H7 (cell line): Measurements from ENCODE around the gene ZNF22. TPM values are rescaled to one million over a fixed set of nuclear protein-coding genes. Genes with fewer than 3 reads are reported as not detected.

ENCODE experiments used
- DNase-seq: peaks from one replicate; pipeline ENCODE4 v3.0.0; 2012
- H3K27me3 ChIP-seq: 2 replicates; pipeline ENCODE4 v1.6.0; 2011; ENCODE audit warnings: mild to moderate bottlenecking, low read length; ENCODE audit not compliant: control insufficient read depth, insufficient read depth
- H3K36me3 ChIP-seq: replicated peaks from 2 replicates; pipeline ENCODE4 v1.5.1; 2011; ENCODE audit warnings: low read length; ENCODE audit not compliant: control insufficient read depth, insufficient read depth
- H3K4me3 ChIP-seq: 2 replicates; pipeline ENCODE4 v1.5.1; 2011; ENCODE audit warnings: low read depth, mild to moderate bottlenecking, control low read depth, low read length, moderate library complexity; ENCODE audit not compliant: insufficient read depth
- total RNA-seq: library from RNA; depleted of rRNA; stranded (reverse); fragments of >200 nt; shearing (Covaris generic); gene quantifications from 2 replicates; pipeline ENCODE4 v1.2.3, GENCODE V29; 2014

The ZNF22 gene
- total RNA-seq, 1 experiment from 2014 or later: 20.2 TPM

GRCh38 chr10:44978213-44978569 lies 22.5 kb upstream of the ZNF22 start:
- no peak for DNase-seq
- Histone ChIP-seq H3K4me3 (no peak overlapping the region), H3K36me3 (no peaks in the 10 kb centered on the region; the same call in 1 of the 2 replicates), H3K27me3 (no peaks in the 10 kb centered on the region; the same call in 1 of the 2 replicates)

DNA sequence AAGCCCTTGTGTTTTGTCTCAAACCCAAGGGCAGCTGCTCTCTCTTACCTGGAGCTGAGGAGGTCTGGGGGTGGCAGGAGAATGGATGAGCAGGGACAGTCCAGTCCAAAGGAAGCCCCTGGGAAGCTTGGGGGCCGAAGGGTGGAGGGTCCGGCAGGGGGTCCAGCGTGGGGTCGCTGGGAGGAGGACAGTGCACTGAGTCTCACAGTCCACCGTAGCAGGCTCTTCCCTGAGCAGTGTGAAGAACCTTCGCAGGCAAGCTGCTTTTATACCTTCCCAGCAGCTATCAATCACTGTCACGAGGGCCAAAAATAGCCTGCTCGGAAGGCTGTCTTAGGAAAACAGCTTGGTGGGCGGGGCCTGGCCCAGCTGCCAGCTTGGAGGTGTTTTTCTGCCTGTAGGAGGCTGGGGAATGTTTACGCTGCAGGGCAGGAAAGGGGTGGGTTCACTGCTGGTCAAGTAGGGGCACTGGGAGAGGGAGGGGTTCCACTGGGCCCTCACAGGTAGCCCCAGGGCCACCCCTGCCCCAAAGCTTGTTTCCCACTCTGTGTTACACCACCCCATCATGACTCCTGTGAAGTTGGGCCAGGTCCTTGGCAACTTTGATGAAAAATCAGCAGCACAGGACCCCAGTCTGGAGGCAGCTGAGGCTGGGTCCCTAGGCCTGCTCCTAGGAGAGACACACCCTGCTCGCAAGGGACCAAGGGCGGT lies 22.0 kb upstream of the ZNF22 start, which contains the start of gene DEPP1:
DEPP1 (minus strand) TSS at position 240 of the 711 bp plus-strand sequence. CDS start 779 bp downstream, outside the sequence.
- H3K4me3 ChIP-seq: no peak within 1 kb of the TSS
- peak; percentile 88 for DNase-seq
- no peaks in the 10 kb centered on the region; the same call in 1 of the 2 replicates for H3K27me3 ChIP-seq
- H3K36me3 ChIP-seq: no peaks in the 10 kb centered on the region; the same call in 1 of the 2 replicates

- Histone ChIP-seq H3K27me3 (no peaks in the 10 kb centered on the region; the same call in 1 of the 2 replicates), H3K4me3 (no peak overlapping the region), H3K36me3 (no peaks in the 10 kb centered on the region; the same call in none of the 2 replicates)
- no peak for DNase-seq
These were observed 21.2 kb upstream of the ZNF22 start for GRCh38 chr10:44979281-44980191.

DNA sequence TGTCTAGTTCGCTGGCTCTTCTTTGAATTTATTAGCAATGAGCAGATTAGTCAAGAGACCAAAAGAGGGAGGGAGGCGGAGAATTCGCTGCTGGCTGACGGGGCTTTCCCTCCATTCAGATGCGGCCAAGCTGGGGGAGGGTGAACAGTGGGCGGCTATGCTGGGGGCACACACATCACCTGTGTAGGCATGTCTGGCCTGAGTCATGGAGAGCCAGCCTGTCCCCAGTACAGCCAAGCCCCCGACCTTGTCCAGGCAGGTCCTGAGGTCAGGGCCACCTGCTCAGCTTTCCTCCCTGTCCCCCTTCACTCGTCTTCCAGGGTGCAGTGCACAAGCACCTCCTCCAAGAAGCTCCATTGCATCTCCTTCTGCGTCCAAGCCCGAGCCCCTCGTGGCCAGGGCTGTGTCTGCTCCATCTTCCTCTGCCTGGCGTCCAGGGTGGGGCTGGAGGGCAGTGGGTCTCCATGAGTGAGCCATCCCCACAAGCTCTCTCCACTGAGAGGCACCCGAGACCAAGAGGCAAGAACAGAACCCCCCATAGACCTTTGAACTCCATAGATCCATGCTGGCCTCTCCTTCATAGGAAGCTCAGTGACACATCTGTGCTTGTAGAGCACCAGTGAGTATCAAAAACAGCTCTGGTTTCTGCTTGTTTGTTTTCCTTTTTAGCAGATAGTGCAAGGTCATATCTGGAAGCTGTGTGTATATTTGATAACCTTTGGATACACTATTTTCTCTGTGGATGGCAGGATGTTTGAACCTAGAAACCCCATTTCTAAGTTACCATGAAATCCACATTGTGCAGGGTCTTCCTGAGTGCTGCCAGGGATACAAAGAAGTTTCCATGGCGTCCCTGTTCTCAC lies 20.2 kb upstream of the ZNF22 start:
- peak; percentile 65 for DNase-seq
- H3K36me3 ChIP-seq: no peaks in the 10 kb centered on the region; the same call in none of the 2 replicates
- no peak overlapping the region for H3K4me3 ChIP-seq
- H3K27me3 ChIP-seq: no peaks in the 10 kb centered on the region; the same call in 1 of the 2 replicates

GRCh38 chr10:44981172-44982113 lies 19.3 kb upstream of the ZNF22 start:
- Histone ChIP-seq H3K4me3 (no peak overlapping the region), H3K27me3 (no peaks in the 10 kb centered on the region; the same call in 1 of the 2 replicates), H3K36me3 (no peaks in the 10 kb centered on the region; the same call in none of the 2 replicates)
- DNase-seq: no peak

DNA sequence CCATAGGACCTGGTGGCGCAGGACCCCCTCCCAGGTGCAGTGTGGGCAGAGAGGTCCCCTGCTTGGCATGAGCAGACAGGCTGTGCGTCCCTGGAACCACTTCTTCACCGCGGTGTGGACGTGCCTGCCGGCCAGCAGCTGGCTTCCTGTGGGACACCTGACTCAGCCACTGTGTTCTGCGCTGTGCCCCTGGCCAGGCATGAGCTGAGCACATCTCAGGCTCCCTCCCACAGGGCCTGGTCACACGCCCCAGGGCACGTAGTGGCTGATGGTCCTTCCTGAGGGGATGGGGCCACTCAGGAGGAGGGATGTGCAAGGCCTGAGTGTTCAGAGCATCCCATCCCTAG lies 18.6 kb upstream of the ZNF22 start:
- DNase-seq: no peak
- no peak overlapping the region for H3K4me3 ChIP-seq

GRCh38 chr10:44982496-44982895 lies 18.2 kb upstream of the ZNF22 start:
- H3K36me3 ChIP-seq: no peaks in the 10 kb centered on the region; the same call in none of the 2 replicates
- no peaks in the 10 kb centered on the region; the same call in 1 of the 2 replicates for H3K27me3 ChIP-seq
- no peak for DNase-seq
- H3K4me3 ChIP-seq: no peak overlapping the region

More for the DNA sequence above, 18.6 kb upstream of the ZNF22 start:
- Histone ChIP-seq H3K36me3 (no peaks in the 10 kb centered on the region; the same call in none of the 2 replicates), H3K27me3 (no peaks in the 10 kb centered on the region; the same call in 1 of the 2 replicates)

DNA sequence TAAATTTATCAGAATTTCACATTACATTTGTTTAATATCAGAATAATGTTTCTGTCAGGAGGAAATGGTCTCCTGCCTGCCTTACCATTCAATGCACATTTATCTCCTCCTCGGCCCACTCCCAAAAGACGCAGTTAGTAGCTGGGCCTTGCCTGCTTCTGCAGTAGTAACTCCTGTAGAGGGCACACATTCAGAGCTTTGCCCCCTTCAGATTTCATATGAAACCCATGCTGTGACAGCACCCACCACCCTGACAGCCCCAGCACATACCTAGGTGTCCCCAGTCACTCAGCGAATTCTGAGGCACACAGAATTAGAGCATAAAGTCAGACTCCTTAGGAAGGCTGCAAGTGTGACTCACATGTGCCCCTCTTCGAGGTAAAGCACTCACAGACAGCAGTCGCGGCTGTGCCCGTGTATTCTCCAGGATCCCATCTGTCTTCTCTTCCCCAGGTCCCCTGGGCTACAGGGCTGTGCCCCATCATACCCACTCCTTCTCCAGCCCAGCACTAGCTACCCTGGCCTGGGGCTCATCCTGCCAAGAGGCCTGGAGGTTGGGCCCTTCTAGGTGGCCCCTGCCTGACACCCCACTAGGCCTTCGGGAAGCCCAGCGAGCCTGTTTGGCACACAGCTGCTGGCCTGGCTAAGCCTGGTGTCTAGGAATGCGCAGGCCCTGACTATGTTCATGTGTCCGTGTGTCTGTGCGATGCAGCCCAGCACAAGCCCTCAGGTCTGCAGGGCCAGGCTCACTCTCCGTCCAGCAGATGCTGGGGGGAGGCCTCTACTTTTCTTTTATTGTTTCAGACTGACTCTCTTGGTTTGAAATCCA lies 17.4 kb upstream of the ZNF22 start:
- Histone ChIP-seq H3K4me3 (no peak overlapping the region), H3K27me3 (no peaks in the 10 kb centered on the region; the same call in none of the 2 replicates), H3K36me3 (no peaks in the 10 kb centered on the region; the same call in none of the 2 replicates)
- DNase-seq: no peak

- H3K27me3 ChIP-seq: peaks cover 2% of the 10 kb centered on the region
- H3K36me3 ChIP-seq: no peaks in the 10 kb centered on the region; the same call in none of the 2 replicates
- no peak for DNase-seq
- no peak overlapping the region for H3K4me3 ChIP-seq
These were observed 16.8 kb upstream of the ZNF22 start for GRCh38 chr10:44983895-44984278.

DNA sequence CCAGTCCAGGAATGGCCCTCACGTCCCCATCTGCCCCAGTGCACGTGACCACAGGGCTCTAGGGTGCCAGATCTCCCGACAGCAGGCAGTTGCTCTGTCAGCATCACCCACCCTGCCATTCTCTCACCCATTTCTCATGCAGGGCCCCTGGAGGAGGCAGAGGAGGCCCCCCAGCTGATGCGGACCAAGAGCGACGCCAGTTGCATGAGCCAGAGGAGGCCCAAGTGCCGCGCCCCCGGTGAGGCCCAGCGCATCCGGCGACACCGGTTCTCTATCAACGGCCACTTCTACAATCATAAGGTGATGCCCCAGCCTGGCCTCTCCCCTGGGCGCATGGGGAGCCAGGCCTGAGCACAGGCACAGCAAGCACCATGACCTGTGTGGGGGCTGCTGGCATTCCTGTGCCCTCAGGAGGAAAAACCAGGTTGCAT lies 16.0 kb upstream of the ZNF22 start:
- Histone ChIP-seq H3K27me3 (peaks cover 2% of the 10 kb centered on the region), H3K4me3 (no peak overlapping the region), H3K36me3 (no peaks in the 10 kb centered on the region; the same call in none of the 2 replicates)
- DNase-seq: no peak

DNA sequence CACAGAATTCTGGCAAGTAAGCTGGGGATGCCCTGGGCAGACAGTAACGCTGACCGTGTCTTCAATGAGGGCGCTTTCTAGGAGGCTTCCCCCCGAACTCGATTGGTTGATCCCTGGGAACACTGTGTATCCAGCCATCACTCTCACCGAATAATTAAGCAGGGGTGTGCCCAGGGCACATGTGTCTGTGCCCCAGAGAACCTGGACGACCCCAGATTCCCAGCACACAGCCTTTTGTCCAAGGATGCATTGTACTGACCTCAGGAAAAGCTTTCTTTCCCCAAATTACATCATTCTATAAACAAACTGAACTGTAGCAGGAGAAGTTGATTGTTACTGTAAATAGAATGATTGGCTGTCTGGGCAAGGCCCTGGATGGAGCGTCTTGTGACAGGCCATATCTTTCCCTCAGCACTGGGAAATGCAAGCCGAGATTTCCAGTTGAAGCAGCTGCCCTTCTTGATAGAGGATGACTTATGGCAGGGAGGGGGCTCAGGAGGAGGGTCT lies 15.5 kb upstream of the ZNF22 start:
- no peaks in the 10 kb centered on the region; the same call in none of the 2 replicates for H3K36me3 ChIP-seq
- H3K4me3 ChIP-seq: no peak overlapping the region
- peaks cover 2% of the 10 kb centered on the region; the same call in 1 of the 2 replicates for H3K27me3 ChIP-seq
- DNase-seq: no peak

DNA sequence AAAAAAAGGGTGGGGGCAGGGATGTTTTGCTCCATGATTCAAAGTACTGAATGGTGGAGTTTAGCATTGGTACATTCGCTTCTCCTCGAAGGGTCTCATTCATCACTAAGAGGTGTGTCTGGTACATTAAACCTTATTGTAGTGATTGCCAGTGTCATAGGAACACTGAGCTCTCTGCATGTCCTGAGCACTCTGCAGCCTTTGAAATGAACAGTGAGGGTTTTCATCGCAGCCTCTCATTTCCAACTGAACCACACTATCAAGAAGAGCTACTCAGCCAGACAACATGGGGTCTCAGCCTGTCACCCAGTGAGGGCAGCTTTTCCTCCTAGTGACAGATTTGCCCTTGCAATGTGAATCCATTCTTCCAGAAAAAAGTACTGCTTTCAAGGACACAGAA lies 14.5 kb upstream of the ZNF22 start:
- Histone ChIP-seq H3K4me3 (no peak overlapping the region), H3K36me3 (no peaks in the 10 kb centered on the region; the same call in none of the 2 replicates), H3K27me3 (peaks cover 2% of the 10 kb centered on the region; the same call in 1 of the 2 replicates)
- no peak for DNase-seq
